ENCODE results near the gene CHAT.

Gene CHAT

GRCh38 chr10:49631975-49632374 is 18.1 kb downstream of the CHAT start:
- DNase-seq = no peak

GRCh38 chr10:49632406-49633317 is 18.8 kb downstream of the CHAT start:
- DNase-seq = no peak

GRCh38 chr10:49633327-49634068 is 19.7 kb downstream of the CHAT start:
- no peak for DNase-seq

- DNase-seq = no peak
Measured at GRCh38 chr10:49634069-49634660, 20.3 kb downstream of the CHAT start.

GRCh38 chr10:49642311-49642710 is 28.5 kb downstream of the CHAT start:
- DNase-seq = no peak

- no peak for DNase-seq
Measured at GRCh38 chr10:49643241-49644034, 29.6 kb downstream of the CHAT start.

- DNase-seq = no peak
Measured at GRCh38 chr10:49644035-49644646, 30.3 kb downstream of the CHAT start.

GRCh38 chr10:49645417-49645816 is 31.6 kb downstream of the CHAT start:
- DNase-seq = no peak

- peak in 3 of 4 experiments; percentile 6 to 45 (median 43) for DNase-seq
Measured at GRCh38 chr10:49645871-49646870, 32.3 kb downstream of the CHAT start.

- DNase-seq = no peak
Measured at GRCh38 chr10:49647554-49647953, 33.7 kb downstream of the CHAT start.

GRCh38 chr10:49647985-49648795 is 34.4 kb downstream of the CHAT start:
- no peak for DNase-seq

GRCh38 chr10:49649294-49649693 is 35.5 kb downstream of the CHAT start:
- peak in 2 of 4 experiments; percentile 3 to 7 for DNase-seq

GRCh38 chr10:49649936-49650723 is 36.3 kb downstream of the CHAT start:
- DNase-seq = no peak

GRCh38 chr10:49650724-49651034 is 36.8 kb downstream of the CHAT start:
- DNase-seq = no peak

- no peak for DNase-seq
Measured at GRCh38 chr10:49651039-49651835, 37.4 kb downstream of the CHAT start.

GRCh38 chr10:49651917-49652316 is 38.1 kb downstream of the CHAT start:
- no peak for DNase-seq

- DNase-seq = no peak
Measured at GRCh38 chr10:49652421-49653272, 38.8 kb downstream of the CHAT start.

Data from suppressor macrophage (primary cell).